ENCODE measurements around the gene AGBL2.
A peak's percentile ranks its signal among the peaks of the same experiment; 100 is the strongest.
"Not testable (repeated sequence)": the region's sequence is repeated elsewhere in the genome, so short reads cannot be mapped to it uniquely, and the experiment has no call there.

Gene AGBL2

GRCh38 chr11:47667135-47667534 lies 48.0 kb downstream of the AGBL2 start:
- H3K27ac Mint-ChIP-seq = no peak overlapping the region
- H3K9me3 Mint-ChIP-seq = no peaks in the 10 kb centered on the region
- H3K4me1 Mint-ChIP-seq = peaks cover 5% of the 10 kb centered on the region
- ATAC-seq (no peak), DNase-seq (ENCODE audit: low spot score in 2 of 2) (no peak)
- H3K36me3 Mint-ChIP-seq = no peaks in the 10 kb centered on the region
- no peak overlapping the region for H3K4me3 Mint-ChIP-seq

GRCh38 chr11:47664936-47665335 lies 50.2 kb downstream of the AGBL2 start:
- not testable (repeated sequence) for H3K27ac Mint-ChIP-seq; H3K4me1 Mint-ChIP-seq; H3K4me3 Mint-ChIP-seq; H3K9me3 Mint-ChIP-seq; DNase-seq (ENCODE audit: low spot score in 2 of 2); H3K36me3 Mint-ChIP-seq
- ATAC-seq = peak; percentile 66

DNA sequence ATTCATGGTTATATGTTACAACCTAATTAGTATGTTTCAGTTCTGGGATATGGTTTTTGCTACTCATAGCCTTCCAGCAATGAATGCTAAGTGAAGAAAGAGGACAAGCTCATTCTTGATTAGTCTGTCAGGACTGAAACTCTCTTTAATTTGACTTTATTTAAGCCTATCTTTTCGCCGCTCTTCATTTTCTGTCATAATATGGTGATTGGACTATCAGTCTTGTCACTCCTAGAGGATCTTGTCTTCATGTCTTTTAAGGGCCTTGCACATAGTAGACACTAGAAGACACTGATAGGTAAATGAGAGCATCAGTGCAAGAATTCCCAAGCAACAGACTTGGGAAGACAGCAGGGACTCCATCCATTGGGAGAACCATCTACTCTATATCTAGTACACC lies 53.9 kb downstream of the AGBL2 start:
- DNase-seq (ENCODE audit: low spot score in 2 of 2) = no peak
- ATAC-seq = no peak
- H3K9me3 Mint-ChIP-seq = no peaks in the 10 kb centered on the region
- H3K4me1 Mint-ChIP-seq = peaks cover 5% of the 10 kb centered on the region
- no peak overlapping the region for H3K4me3 Mint-ChIP-seq
- no peak overlapping the region for H3K27ac Mint-ChIP-seq
- no peaks in the 10 kb centered on the region for H3K36me3 Mint-ChIP-seq

GRCh38 chr11:47659276-47659675 lies 55.9 kb downstream of the AGBL2 start:
- no peak for DNase-seq (ENCODE audit: low spot score in 2 of 2)
- ATAC-seq = no peak
- H3K9me3 Mint-ChIP-seq = no peaks in the 10 kb centered on the region

DNA sequence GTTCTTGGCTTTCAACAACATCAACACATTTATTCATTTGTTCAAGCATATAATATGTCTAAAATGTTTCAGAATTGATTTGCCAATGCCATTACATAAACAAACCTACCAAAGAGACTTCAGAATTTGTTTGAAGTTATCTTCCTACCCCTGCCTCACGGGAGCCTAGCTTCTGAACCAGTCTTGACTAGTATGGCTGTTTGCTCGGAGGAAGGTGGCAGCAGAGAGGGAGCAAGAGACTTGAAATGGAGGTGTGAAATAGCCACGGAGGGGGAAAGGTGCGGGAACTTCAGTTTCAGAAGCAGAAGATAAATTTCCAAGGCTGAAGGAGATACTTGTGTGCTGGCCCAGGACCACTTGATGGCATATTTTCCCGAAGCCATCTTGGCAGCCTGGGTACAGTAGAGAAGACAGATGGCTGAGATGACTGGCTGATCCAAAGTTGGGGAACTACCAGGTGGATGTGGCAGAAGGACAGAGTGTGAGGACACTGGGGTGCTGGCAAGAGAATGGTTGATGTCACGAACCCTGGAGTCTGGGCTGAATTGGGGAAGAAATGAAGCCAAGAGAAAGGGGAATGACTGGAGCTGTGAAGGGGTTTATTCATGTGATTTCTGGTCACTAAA lies 58.8 kb downstream of the AGBL2 start:
- H3K27ac Mint-ChIP-seq = no peak overlapping the region
- no peak for ATAC-seq

More at GRCh38 chr11:47659276-47659675, 55.9 kb downstream of the AGBL2 start:
- Mint-ChIP-seq H3K27ac (no peak overlapping the region), H3K36me3 (no peaks in the 10 kb centered on the region), H3K4me1 (peaks cover 5% of the 10 kb centered on the region), H3K4me3 (no peak overlapping the region)

DNA sequence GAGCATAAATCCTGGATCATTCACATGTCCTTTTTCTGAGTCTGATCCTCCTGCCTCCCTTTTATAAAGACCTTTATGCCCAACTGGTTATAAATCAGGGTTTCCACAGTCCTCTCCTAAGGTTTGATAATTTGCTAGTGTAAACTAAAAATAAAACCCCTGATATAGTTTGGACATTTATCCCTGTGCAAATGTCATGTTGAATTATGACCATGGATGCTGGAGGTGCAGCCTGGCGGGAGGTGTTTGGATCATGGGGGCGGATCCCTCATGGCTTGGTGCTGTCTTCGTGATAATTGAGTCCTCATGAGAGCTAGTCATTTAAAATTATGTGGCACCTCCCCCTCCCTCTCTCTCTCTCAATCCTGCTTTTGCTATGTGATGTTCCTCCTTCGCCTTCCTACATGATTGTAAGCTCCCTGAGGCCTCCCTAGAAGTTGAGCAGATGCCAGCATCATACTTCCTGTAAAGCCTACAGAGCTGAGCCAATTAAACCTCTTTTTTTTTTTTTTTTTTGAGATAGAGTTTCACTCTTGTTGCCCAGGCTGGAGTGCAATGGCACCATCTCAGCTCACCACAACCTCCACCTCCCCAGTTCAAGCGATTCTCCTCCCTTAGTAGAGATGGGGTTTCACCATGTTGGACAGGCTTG lies 63.2 kb downstream of the AGBL2 start:
- no peak overlapping the region for H3K4me3 Mint-ChIP-seq
- H3K27ac Mint-ChIP-seq = no peak overlapping the region
- H3K9me3 Mint-ChIP-seq = peaks cover 3% of the 10 kb centered on the region

More for the DNA sequence above, 58.8 kb downstream of the AGBL2 start:
- Mint-ChIP-seq H3K9me3 (peaks cover 3% of the 10 kb centered on the region), H3K4me1 (no peaks in the 10 kb centered on the region), H3K36me3 (no peaks in the 10 kb centered on the region), H3K4me3 (no peak overlapping the region)
- no peak for DNase-seq (ENCODE audit: low spot score in 2 of 2)

DNA sequence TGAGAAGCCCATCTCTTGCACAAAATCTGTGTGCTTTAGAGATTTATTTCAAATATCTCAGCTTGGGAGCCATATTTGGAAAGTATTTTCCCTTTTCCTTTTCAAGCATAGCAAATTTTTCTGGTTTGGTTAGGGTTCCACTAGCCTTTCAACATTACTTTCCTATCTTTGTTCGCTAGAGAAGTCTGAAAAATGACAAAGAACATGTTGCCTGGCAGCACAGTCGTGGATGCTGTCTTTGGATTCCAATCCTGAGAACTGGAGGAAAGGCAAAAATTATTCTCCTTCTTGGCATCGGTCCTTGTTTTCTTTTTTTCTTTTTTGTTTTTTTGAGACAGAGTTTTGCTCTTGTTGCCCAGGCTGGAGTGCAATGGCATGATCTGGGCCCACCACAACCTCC lies 65.9 kb downstream of the AGBL2 start:
- no peak for ATAC-seq
- Mint-ChIP-seq H3K4me1 (no peaks in the 10 kb centered on the region), H3K27ac (no peak overlapping the region), H3K9me3 (peaks cover 3% of the 10 kb centered on the region), H3K36me3 (no peaks in the 10 kb centered on the region), H3K4me3 (no peak overlapping the region)
- no peak for DNase-seq (ENCODE audit: low spot score in 2 of 2)

More for the DNA sequence above, 63.2 kb downstream of the AGBL2 start:
- ATAC-seq (no peak), DNase-seq (ENCODE audit: low spot score in 2 of 2) (no peak)
- no peaks in the 10 kb centered on the region for H3K36me3 Mint-ChIP-seq
- no peaks in the 10 kb centered on the region for H3K4me1 Mint-ChIP-seq

GRCh38 chr11:47646019-47646418 lies 69.2 kb downstream of the AGBL2 start:
- Mint-ChIP-seq H3K9me3 (no peaks in the 10 kb centered on the region), H3K4me1 (peaks cover 22% of the 10 kb centered on the region), H3K36me3 (peaks cover 15% of the 10 kb centered on the region), H3K27ac (no peak overlapping the region), H3K4me3 (no peak overlapping the region)
- ATAC-seq (no peak), DNase-seq (ENCODE audit: low spot score in 2 of 2) (no peak)

DNA sequence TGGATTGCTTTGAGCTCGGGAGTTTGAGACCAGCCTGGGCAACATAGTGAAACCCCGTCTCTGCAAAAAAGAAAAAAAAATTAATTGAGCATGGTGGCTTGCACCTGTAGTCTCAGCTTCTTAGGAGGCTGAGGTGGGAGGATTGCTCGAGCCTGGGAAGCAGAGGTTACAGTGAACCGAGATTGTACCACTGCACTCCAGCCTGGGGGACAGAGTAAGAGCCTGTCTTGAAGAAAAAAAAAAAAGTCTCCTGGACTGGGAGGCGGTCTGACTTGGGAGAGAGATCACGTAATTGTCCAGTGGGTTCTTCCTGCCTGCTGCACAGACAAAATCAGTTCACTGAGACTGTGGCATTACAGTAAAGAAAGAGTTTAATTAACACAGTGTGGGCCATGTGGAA lies 69.7 kb downstream of the AGBL2 start:
- ATAC-seq = no peak
- Mint-ChIP-seq H3K9me3 (no peaks in the 10 kb centered on the region), H3K4me3 (no peak overlapping the region), H3K27ac (no peak overlapping the region), H3K4me1 (peaks cover 26% of the 10 kb centered on the region), H3K36me3 (peaks cover 15% of the 10 kb centered on the region)
- DNase-seq (ENCODE audit: low spot score in 2 of 2) = no peak

DNA sequence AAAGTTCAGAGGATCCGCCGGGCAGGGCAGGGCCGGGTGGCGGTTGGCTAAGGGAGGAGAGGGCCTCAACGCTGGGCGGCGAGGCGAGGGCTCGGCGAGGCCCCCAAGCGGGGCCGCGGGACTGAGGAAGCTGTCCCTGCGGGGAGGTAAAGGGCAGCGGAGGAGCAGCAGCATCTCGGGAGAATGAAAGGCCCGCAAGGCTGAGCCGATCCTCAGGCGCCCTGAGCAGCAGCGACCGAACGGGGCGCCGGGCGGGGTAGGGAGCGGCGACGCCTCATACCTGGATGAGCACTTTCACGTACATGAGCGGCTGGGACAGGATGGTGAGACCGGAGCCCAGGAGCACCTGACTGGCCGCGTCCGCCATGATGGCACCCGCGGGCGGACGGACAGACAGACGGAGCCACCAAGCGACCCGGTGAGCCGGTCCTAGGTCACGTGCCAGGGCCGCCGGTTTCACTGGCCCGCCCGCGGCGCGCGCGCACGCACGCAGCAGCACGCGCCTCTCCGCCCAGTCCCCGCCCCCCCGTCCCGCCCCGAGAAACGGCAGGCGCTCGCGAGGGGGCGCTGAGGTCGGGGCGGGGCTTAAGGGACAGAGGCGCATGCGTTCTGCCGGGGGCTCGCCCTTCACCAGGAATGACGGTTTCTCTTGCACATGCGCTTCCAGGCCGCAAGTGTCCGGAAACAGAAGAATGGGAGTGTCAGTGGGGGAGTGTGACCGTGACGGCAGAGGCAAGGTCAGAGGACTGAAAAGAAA lies 72.9 kb downstream of the AGBL2 start, which contains the start of gene MTCH2:
Gene MTCH2 (minus strand): TSS at position 461 of the 757 bp plus-strand sequence. CDS start 94 bp downstream, at position 367.
- peak within 1 kb of the TSS; percentile 96 for H3K27ac Mint-ChIP-seq
- ATAC-seq = peak; percentile 92
- peak within 1 kb of the TSS; percentile 97 for H3K4me3 Mint-ChIP-seq
- H3K36me3 Mint-ChIP-seq = peaks cover 43% of the 10 kb centered on the region
- DNase-seq (ENCODE audit: low spot score in 2 of 2) = peak; percentile 90 to 98
- H3K9me3 Mint-ChIP-seq = no peaks in the 10 kb centered on the region
- peaks cover 26% of the 10 kb centered on the region for H3K4me1 Mint-ChIP-seq

DNA sequence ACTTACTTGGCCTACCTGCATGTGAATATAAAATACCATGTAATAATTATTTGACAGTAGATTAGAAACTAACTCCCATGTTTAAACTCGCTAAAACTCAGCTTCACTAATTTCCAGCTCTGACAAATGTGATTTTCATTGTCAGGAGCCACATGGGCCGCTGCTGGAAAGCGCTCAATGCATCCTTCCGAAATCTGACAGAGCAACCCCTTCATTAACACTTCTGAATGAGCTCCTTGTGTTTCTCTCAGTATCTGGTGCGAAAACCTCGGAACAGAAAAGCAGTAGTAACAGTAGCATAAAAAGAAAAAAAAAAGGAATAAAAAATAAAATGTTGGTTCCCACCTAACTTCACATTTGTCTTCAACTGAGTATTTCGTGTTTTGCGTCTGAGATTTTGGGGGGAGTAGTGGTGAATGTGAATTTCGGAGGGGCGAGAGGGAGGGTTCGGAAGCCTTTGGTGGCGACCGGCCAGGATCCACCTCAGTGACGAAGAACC lies 73.5 kb downstream of the AGBL2 start:
- Mint-ChIP-seq H3K27ac (peak overlapping the region; percentile 96), H3K36me3 (peaks cover 49% of the 10 kb centered on the region), H3K4me1 (peaks cover 26% of the 10 kb centered on the region), H3K4me3 (peak overlapping the region; percentile 97), H3K9me3 (no peaks in the 10 kb centered on the region)
- DNase-seq (ENCODE audit: low spot score in 2 of 2) = no peak
- no peak for ATAC-seq

DNA sequence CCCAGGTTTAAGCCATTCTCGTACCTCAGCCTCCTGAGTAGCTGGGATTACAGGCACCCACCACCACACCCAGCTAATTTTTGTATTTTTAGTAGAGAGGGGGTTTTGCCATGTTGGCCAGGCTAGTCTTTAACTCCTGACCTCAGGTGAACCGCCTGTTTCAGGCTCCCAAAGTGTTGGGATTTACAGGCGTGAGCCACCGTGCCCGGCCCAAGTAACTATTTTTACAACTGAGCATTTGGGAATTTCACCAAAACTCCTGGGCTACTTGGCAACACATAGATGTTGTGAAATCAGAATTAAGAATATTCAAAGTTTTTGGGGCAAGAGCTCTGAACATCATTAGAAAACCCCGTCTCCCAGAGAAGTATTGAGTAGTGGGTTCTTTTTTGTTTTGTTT lies 74.7 kb downstream of the AGBL2 start:
- Mint-ChIP-seq H3K36me3 (peaks cover 61% of the 10 kb centered on the region), H3K4me3 (peak overlapping the region; percentile 97), H3K27ac (peak overlapping the region; percentile 48), H3K4me1 (peaks cover 26% of the 10 kb centered on the region)
- not testable (repeated sequence) for DNase-seq (ENCODE audit: low spot score in 2 of 2); H3K9me3 Mint-ChIP-seq; ATAC-seq

- not testable (repeated sequence) for H3K27ac Mint-ChIP-seq; H3K4me3 Mint-ChIP-seq; DNase-seq (ENCODE audit: low spot score in 2 of 2); H3K4me1 Mint-ChIP-seq; H3K9me3 Mint-ChIP-seq; ATAC-seq
- H3K36me3 Mint-ChIP-seq = peaks cover 87% of the 10 kb centered on the region
These were observed 78.8 kb downstream of the AGBL2 start for GRCh38 chr11:47636331-47636730.

- H3K4me3 Mint-ChIP-seq = no peak overlapping the region
- no peak overlapping the region for H3K27ac Mint-ChIP-seq
- ATAC-seq (no peak), DNase-seq (ENCODE audit: low spot score in 2 of 2) (no peak)
- H3K4me1 Mint-ChIP-seq = no peaks in the 10 kb centered on the region
- no peaks in the 10 kb centered on the region for H3K9me3 Mint-ChIP-seq
- peaks cover 100% of the 10 kb centered on the region for H3K36me3 Mint-ChIP-seq
These were observed 83.7 kb downstream of the AGBL2 start for GRCh38 chr11:47631473-47631872.

DNA sequence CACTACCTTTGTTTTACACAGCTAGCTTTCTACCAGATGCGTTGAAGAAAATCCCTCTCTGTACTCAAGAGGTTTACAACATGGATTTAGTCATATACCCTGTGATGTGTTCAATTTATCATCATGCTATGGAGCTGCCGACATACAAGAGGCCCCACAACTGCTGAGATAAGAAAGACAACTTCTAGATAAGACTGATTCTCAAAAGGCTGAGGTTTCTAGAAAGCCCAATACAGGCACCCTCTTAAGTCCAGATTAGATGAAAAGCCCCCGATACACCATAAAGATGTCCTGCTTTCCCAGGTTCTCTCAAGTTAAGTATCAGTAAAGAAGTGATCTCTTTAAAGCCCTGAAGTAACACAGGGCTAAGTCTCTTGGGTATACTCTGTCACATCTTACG lies 87.1 kb downstream of the AGBL2 start:
- no peak for ATAC-seq
- DNase-seq (ENCODE audit: low spot score in 2 of 2) = no peak
- H3K9me3 Mint-ChIP-seq = no peaks in the 10 kb centered on the region
- H3K4me3 Mint-ChIP-seq = no peak overlapping the region
- peaks cover 100% of the 10 kb centered on the region for H3K36me3 Mint-ChIP-seq
- H3K27ac Mint-ChIP-seq = no peak overlapping the region
- no peaks in the 10 kb centered on the region for H3K4me1 Mint-ChIP-seq

All from stimulated activated effector memory CD8-positive, alpha-beta T cell treated with anti-CD3 and anti-CD28 coated beads, Interleukin-12 subunit alpha, Interleukin-12 subunit beta, amount 100 ng/mL, for 72 hours (primary cell).